HG03025 (cell line): ENCODE measurements around the gene DMRTC1.
"Not testable (repeated sequence)": the region's sequence is repeated elsewhere in the genome, so short reads cannot be mapped to it uniquely, and the experiment has no call there.

Experiments used
- ATAC-seq: cut with Tn5 transposase; IDR thresholded peaks from one replicate; pipeline ENCODE4 v1.9.1; 2021; ENCODE audit warnings: mild to moderate bottlenecking, moderate library complexity; ENCODE audit not compliant: unreplicated experiment, low FRiP score

DMRTC1 gene, protein sequence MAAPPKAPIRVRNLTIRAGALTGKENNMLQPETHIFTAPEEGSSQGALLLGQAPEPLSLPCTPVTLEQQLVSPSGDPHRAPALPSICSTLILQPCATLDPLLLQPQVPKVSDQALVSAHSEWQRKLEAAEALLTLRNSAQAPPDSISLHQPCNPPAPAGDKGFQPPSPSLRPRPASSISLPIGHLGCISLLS

DNA sequence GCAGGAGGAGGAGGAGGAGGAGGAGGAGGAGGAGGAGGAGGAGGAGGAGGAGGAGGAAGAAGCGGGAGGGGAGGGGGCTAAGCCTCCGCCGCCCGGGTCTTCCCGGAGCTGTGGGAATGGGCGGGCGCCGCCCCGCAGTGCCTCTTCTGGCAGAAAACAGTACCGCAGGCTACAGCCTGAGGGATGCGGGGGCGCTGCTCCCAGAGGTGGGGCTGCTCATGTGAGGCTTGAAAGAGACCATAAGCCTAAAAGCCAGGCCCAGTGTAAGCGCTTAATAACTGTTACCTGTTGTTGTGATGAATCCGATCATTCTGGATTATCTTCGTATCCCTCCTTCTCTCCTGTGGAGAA, at the start of gene DMRTC1:
DMRTC1 (minus strand) TSS at position 19 of the 351 bp plus-strand sequence. CDS start 68,143 bp downstream, outside the sequence.
- ATAC-seq, result not testable (repeated sequence)

DNA sequence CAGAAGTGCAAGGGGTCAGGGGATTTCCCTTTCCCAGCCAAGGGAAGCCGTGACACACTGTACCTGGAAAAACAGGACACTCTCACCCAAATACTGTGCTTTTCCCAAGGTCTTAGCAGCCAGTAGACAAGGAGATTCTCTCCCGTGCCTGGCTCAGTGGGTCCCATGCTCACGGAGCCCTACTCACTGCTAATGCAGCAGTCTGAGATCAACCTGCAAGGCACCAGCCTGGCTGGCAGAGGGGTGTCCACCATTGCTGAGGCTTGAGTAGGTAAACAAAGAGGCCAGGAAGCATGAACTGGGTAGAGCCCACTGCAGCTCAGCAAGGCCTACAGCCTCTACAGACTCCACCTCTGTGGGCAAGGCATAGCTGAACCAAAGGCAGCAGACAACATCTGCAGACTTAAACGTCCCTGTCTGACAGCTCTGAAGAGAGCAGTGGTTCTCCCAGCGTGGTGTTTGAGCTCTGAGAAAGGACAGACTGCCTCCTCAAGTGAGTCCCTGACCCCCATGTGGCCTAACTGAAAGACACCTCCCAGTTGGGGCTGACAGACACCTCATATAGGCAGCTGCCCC, 37.3 kb upstream of the DMRTC1 start:
- not testable (repeated sequence) for ATAC-seq

DNA sequence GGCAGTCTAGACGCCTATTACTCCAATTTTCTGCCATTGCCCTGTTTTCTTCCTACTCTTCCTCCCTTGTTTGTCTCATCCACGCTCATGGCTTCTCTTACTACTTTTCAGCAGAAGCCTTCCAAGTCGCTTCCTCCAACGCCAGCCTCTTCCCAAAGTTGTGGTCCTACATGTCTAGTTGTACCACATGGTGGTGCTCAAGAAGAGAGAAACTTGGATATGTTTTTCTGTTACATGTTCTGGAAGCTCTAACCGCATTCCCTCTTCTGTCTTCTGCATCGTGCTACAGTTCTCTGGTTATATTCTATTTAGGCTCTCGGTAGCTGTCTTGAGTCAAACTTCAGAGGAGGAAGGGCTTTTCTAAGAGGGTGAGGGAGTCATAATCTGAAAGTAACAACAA, 31.2 kb upstream of the DMRTC1 start:
- ATAC-seq, result not testable (repeated sequence)

DNA sequence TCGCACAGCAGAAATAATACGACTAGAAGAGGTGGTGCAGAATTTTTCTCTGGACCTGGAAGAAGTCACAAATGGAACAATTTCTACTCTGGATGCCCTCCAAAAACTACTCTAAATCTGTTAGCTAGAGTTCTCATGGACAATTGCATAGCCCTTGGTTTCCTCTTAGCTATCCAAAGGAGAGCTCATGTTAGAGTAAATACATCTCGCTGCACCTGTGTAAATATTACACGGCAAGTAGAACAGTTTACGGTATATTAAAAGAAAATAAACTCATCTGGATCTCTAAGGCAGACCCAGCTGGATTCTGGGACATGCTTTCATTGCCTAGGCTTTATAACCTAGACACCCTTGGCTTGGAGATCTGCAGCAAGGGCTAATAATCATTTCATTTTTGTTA, 28.2 kb upstream of the DMRTC1 start:
- ATAC-seq, result not testable (repeated sequence)

DNA sequence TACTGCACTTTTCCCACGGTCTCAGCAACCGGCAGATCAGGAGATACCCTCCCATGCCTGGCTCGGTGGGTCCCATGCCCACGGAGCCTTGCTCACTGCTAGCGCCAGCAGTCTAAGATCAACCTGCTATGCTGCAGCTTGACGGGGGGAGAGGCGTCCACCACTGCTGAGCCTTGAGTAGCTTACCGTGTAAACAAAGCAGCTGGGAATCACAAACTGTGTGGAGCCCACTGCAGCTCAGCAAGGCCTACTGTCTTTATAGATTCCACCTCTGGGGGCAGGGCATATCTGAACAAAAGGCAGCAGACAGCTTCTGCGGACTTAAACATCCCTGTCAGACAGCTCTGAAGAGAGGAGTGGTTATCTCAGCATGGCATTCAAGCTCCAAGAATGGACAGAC, 16.3 kb upstream of the DMRTC1 start:
- ATAC-seq, result not testable (repeated sequence)

DNA sequence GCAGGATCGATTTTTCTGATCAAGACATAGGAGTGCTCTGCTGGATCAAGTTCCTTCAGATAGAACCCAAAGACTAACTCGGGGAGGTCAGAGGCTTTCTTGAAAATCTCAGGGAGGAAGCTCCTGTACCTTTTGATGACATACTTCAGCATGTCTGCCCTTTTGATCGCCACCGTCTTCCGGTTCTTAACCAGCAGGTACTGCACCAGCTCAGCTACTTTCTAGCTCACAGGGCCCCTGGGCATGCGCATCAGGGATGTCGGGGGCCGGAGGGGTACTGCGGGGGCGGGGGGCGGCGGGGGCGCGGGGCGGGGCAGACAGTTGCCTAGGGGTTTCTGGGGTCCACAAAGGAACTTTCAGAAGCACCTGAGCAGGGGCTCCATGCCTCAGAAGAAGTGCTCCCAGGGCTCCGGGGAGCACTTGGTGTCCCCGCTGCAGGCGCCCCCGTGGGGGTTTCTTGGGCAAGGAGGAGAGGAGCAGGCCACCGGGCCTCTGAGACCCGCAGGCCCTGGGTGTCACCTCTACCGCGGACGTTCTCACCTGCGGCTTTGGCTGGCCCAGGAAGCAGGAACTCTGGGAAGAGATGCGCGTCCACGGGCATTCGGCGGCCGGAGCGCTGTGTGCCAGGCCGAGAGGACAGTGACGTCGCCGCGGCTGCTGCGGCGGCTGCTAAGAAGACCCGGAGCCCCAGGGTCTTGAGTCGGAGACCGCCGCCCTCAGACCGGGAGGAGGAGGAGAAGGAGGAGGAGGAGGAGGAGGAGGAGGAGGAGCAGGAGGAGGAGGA, 410 bp downstream of the DMRTC1 start:
- ATAC-seq, result not testable (repeated sequence)

DNA sequence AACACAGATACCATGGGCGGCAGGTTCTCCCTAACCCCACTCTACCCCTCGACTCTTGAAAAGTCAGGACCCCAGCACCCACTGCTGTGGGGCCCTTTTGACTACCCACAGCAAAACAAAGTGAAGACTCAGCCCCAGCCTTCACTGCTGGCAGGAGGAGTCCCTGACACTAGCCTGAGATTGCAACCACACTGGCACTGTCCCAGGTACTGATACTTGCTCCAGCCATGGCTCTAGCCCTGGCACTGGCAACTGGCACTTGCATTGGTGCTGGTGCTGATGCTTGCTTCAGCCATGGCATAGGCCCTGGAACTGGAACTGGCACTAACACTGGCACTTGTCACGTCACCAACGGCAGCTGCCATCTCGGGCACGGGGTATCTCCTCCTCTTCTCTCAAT, 1.4 kb downstream of the DMRTC1 start:
- not testable (repeated sequence) for ATAC-seq

DNA sequence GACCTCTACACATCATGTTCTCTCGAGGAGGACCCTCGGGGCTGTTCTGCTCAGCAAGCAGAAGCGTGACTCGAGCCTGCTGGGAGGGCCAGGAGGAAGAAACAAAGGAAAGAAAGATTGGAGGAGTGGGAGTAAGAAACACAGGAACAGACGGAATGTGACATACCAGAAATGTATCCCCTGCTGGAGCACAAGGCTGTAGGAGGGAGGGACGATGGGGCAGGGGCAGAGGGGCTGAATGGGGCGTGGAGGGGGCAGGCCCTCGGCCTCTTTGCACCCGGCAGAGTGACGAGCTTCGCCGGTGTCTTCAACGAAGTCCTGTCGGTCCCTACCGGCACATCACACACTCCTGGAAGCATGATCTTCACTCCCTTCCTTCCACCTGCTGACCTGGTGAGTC, 5.7 kb downstream of the DMRTC1 start, which contains the start of gene FAM236A:
FAM236A (plus strand) TSS at position 301 of the 400 bp plus-strand sequence; CDS start at position 358, 57 bp downstream.
- not testable (repeated sequence) for ATAC-seq

DNA sequence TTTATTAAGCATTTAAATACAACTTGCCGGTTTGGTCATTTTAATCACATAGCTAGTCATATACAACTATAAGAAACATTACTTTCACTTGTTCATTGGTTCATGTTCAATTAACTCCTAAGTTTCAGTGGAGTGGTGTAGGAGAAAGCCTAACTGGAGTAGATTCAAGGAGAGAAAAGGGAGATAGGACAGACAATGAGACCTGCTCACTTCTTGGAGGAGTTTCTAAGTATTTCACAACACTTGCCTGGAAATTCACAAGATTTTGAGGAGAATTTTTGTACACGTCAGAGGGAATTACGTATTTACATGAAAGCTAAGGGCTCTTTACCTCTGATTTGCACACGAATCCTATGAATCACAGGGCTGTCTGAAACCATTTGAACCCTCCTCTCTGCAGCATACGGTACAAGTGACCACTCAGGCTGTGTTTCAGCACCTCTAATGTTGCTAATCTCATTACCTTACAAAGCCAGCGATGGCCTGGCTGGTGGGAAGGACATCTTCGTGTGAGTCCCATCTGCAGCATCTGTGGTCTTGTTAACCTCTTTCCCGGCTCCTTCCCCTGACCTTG, 6.7 kb downstream of the DMRTC1 start:
- ATAC-seq, result not testable (repeated sequence)

DNA sequence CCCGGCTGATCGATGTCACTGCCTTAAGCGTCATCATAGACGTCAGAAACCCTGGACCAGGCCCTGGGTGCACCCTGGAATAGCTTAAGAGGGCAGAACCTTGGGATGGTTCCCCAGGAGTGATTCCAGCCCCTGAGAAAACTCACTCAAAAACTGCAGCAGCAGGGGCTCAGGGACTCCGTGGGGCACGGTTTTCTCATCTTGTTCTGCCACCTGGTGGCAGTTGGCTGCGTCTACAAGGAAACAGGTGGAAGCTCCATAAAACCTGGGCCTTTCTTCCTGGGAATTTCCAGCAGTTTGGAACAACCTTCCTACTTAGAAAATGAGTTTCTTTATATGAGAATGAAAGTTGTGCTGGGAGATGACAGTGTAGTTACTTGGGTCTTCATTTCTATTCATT, 7.2 kb downstream of the DMRTC1 start:
- not testable (repeated sequence) for ATAC-seq

DNA sequence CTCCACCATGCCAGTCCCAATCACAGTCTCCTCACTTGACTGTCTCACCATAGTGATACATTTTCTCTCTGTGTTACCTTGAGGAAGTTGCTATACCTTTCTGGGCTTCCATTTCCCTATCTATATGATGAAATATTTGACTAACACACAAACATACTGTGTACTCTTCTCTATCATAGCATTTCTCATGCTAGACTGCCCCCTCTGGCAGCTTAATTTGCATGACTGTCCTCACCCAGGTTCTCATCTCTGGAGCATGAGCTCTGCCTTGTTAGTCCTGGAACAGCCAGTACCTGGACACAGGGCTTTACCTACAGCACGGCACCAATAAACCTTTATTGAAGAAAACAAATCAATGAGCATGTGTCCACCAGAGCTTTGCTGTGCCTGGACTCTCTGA, 11.4 kb downstream of the DMRTC1 start:
- not testable (repeated sequence) for ATAC-seq

DNA sequence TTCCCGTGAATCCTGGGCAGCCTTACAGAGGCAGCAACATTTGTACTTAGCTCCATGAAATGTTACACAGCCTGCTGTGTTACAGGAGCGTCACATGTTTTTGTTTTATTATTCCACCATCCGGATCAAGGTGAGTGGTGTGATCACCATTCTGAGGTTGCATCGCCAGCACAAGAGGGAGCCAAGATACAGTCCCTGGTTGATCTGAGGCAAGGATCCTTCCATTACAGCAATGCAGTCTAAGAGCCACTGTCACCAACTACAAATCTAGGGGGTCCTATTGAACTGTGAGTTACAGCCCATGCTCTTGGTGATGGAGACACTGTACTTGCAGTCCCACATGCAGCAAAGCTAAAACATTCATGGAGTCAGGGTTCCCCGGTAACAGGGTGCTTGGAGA, 27.5 kb downstream of the DMRTC1 start:
- not testable (repeated sequence) for ATAC-seq

DNA sequence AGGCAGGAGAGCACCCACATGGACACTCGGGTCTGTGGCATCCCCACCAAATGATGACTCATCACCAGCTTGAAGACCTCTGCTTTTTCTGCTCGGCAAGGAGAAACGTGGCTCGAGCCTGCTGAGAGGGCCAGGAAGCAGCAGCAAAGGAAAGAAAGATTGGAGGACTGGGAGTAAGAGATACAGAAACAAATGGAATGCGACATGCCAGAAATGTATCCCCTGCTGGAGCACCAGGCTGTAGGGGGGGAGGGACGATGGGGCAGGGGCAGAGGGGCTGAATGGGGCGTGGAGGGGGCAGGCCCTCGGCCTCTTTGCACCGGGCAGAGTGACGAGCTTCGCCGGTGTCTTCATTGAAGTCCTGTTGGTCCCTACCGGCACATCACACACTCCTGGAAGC, 31.3 kb downstream of the DMRTC1 start, which contains the start of gene FAM236C:
FAM236C (plus strand) TSS at position 301 of the 400 bp plus-strand sequence. CDS start 100 bp downstream, outside the sequence.
- not testable (repeated sequence) for ATAC-seq

DNA sequence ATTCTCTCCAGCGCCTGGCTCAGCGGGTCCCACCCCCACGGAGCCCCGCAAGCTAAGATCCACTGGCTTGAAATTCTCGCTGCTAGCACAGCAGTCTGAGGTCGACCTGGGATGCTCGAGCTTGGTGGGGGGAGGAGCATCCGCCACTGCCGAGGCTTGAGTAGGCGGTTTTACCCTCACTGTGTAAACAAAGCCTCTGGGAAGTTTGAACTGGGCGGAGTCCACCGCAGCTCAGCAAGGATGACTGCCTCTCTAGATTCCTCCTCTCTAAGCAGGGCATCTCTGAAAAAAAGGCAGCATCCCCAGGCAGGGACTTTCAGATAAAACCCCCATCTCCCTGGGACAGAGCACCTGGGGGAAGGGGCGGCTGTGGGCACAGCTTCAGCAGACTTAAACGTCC, 53.9 kb downstream of the DMRTC1 start:
- not testable (repeated sequence) for ATAC-seq

DNA sequence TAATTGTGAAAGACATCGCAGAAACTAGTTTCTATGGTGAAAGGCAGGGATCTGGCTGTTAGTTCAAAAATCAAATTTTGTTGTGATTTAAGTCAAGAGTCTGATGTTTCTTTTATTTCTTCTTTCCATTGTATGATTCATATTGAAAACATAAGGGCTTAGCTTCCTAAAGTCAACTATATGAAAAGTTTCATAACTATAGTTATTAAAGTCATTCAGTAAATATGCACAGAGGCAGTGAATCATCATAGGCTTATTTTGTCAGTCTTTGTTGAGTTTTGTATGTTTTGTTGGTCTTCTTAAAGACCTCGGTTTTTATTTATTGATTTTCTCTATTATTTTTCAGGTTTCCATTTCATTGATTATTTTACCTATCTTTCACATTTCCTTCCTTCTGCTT, 60.7 kb downstream of the DMRTC1 start:
- not testable (repeated sequence) for ATAC-seq

DNA sequence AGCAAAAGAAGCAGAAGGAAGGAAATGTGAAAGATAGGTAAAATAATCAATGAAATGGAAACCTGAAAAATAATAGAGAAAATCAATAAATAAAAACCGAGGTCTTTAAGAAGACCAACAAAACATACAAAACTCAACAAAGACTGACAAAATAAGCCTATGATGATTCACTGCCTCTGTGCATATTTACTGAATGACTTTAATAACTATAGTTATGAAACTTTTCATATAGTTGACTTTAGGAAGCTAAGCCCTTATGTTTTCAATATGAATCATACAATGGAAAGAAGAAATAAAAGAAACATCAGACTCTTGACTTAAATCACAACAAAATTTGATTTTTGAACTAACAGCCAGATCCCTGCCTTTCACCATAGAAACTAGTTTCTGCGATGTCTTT, 106.1 kb downstream of the DMRTC1 start:
- not testable (repeated sequence) for ATAC-seq

DNA sequence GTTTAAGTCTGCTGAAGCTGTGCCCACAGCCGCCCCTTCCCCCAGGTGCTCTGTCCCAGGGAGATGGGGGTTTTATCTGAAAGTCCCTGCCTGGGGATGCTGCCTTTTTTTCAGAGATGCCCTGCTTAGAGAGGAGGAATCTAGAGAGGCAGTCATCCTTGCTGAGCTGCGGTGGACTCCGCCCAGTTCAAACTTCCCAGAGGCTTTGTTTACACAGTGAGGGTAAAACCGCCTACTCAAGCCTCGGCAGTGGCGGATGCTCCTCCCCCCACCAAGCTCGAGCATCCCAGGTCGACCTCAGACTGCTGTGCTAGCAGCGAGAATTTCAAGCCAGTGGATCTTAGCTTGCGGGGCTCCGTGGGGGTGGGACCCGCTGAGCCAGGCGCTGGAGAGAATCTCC, 112.9 kb downstream of the DMRTC1 start:
- ATAC-seq, result not testable (repeated sequence)
